Adrenal gland (tissue), 12 donors: ENCODE results near the gene AZI2. TPM values are rescaled to one million over a fixed set of nuclear protein-coding genes. Genes with fewer than 3 reads are reported as not detected.
A peak's percentile ranks its signal among the peaks of the same experiment; 100 is the strongest.

ENCODE experiments used
- DNase-seq, 7 donors: peaks; one replicate each; pipeline ENCODE4 v3.0.0-alpha.2; 2019 to 2020
- H3K27ac ChIP-seq, 5 donors: fragments of 200-600 bp; sonication (generic) in 4 of 5; 1 replicate in 3 of 5; 2 replicates in 2 of 5; pipeline versions ENCODE4 v1.5.1 to v1.8.0; 2016 to 2020; ENCODE audit warnings: mild to moderate bottlenecking in 1 of 5
- H3K27me3 ChIP-seq: fragments of 200-600 bp; 2 replicates; pipeline ENCODE4 v1.8.0; 2021
- H3K36me3 ChIP-seq, 2 donors: fragments of 200-600 bp; replicated peaks in 1 of 2; 1 replicate in 1 of 2; 2 replicates in 1 of 2; pipeline versions ENCODE4 v1.5.1 to v1.8.0; 2018 to 2022
- H3K4me1 ChIP-seq, 2 donors: fragments of 200-600 bp; replicated peaks in 1 of 2; 1 replicate in 1 of 2; 2 replicates in 1 of 2; pipeline versions ENCODE4 v1.5.1 to v1.8.0; 2018 to 2021
- H3K4me3 ChIP-seq, 4 donors: fragments of 200-600 bp; sonication (generic) in 3 of 4; one replicate each; pipeline ENCODE4 v1.5.1; 2016 to 2018
- H3K9me3 ChIP-seq, 3 donors: fragments of 200-600 bp; sonication (generic) in 1 of 3; replicated peaks in 1 of 3; 1 replicate in 2 of 3; 2 replicates in 1 of 3; pipeline versions ENCODE4 v1.5.1 to v1.8.0; 2016 to 2021
- POLR2A ChIP-seq, 2 donors: fragments of 450-650 bp; IDR thresholded peaks; one replicate each; pipeline ENCODE4 v1.6.1; 2017; ENCODE audit warnings: antibody characterized with exemption in 2 of 2, mild to moderate bottlenecking in 2 of 2, moderate library complexity in 1 of 2
- WGBS, 4 donors: extraction: QIAGEN DNeasy Blood & Tissue Kit in 2 of 4; methylation state at CpG; one replicate each; pipeline versions ENCODE4 v1.1.5 to v1.1.7; 2013 to 2017; 5-methylcytosine and 5-hydroxymethylcytosine counted together
- intact Hi-C, 2 donors: fragments of 100-400 bp; cut with DNase I; formaldehyde crosslinking; loops; one replicate each; pipeline versions ENCODE4 v1.14.1 to v1.15.0; 2022 to 2023
- polyA plus RNA-seq, 3 donors: library from polyadenylated mRNA; stranded (reverse); fragments of 200-250 nt in 2 of 3; fragments of 350-450 nt in 1 of 3; fragmentation: Illumina TruSeq in 1 of 3; extraction: RNeasy Lipid Tissue Mini Kit (QIAGEN cat#74804) in 1 of 3; gene quantifications; one replicate each; pipeline ENCODE4 v1.2.3, GENCODE V29; 2013 to 2014
- total RNA-seq, 9 donors: library from RNA; depleted of rRNA in 4 of 9; stranded (reverse); fragments of >200 nt in 4 of 9; fragments of 120-200 nt in 1 of 9; fragmentation: NEBNext Ultra II Directional in 1 of 9; extraction: Animal tissue kit (Norgen Biotek cat#: 25700) in 1 of 9; gene quantifications; one replicate each; pipeline versions ENCODE4 v1.1.0 to v1.2.4, GENCODE V29; 2013 to 2023
- TF ChIP-seq, protein P1 (sequence below), 6 experiments: fragments of 450-650 bp in 4 of 6; fragments of 200-600 bp in 2 of 6; sonication (generic) in 1 of 6; IDR thresholded peaks; 1 replicate in 5 of 6; 2 replicates in 1 of 6; pipeline versions ENCODE4 v1.5.1 to v1.8.0; 2016 to 2021; ENCODE audit warnings: antibody characterized with exemption in 6 of 6, mild to moderate bottlenecking in 2 of 6, moderate library complexity in 1 of 6
- donor health status: healthy with polysubstance abuse.
- donor health status: Bipolar disorder and iron deficiency.
- donor health status: DM: yes; HTN: yes; CAD: no.
- donor health status: DM: no; HTN: no; CAD: no.
- donor health status: DM: no; HTN: no; CAD: no.
- donor health status: DM: yes; HTN: yes; CAD: no.

AZI2 gene
- total and polyA plus RNA-seq, 12 donors = 25.4 to 124 (median 52.7) TPM

DNA sequence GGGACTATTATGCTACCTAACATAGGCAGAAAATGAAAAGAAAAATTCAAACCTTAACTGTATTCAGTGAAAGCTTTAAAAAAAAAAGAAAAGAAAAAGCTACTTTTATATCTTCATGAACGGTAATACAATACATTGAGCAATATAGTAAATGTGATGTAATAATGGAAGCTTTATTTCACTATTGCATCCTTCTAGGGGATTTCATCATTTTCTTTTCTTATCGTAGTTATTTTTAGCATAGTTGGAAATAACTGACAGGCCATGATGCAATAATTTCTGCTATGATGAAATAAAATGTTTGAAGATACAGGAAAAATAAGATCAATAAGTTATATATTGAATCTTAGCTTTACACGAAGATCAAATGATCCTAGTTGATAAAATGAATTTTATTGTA is 40.4 kb downstream of the AZI2 start:
- Histone ChIP-seq H3K36me3 (no peaks in the 10 kb centered on the region), H3K4me1 (no peaks in the 10 kb centered on the region), H3K4me3 (no peak overlapping the region), H3K27me3 (no peaks in the 10 kb centered on the region), H3K27ac (no peak overlapping the region), H3K9me3 (no peaks in the 10 kb centered on the region)
- TF ChIP-seq, protein P1, sequence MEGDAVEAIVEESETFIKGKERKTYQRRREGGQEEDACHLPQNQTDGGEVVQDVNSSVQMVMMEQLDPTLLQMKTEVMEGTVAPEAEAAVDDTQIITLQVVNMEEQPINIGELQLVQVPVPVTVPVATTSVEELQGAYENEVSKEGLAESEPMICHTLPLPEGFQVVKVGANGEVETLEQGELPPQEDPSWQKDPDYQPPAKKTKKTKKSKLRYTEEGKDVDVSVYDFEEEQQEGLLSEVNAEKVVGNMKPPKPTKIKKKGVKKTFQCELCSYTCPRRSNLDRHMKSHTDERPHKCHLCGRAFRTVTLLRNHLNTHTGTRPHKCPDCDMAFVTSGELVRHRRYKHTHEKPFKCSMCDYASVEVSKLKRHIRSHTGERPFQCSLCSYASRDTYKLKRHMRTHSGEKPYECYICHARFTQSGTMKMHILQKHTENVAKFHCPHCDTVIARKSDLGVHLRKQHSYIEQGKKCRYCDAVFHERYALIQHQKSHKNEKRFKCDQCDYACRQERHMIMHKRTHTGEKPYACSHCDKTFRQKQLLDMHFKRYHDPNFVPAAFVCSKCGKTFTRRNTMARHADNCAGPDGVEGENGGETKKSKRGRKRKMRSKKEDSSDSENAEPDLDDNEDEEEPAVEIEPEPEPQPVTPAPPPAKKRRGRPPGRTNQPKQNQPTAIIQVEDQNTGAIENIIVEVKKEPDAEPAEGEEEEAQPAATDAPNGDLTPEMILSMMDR (IDR thresholded peaks at IDR 0.05) = no peak
- TF ChIP-seq POLR2A (IDR thresholded peaks at IDR 0.05) = no peak
- DNase-seq = no peak
- intact Hi-C loops = no loop called here
- 68 to 75% (median 73%) methylated on average over 3 of the region's 3 CpGs for WGBS, 4 donors

DNA sequence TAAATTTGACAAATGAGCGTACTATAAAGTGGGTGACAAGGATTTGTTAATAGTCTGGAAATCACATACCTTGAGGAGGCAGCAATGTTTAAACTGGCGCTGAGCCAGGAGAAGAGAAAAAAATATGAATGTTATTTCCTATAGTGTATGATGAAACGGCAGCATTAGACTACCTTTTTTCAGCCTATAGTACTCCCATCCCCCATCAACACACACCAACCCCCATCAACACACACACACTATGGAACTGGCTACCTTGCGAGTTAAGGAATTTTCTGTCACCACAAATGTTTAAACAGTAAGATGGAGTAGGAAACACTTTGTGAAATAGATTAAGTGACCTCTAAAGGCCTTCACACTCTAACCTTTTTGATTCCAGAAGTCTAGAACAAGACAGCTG is 46.9 kb downstream of the AZI2 start:
- H3K27ac ChIP-seq = no peak overlapping the region
- intact Hi-C loops = no loop called here
- no peak for DNase-seq
- no peaks in the 10 kb centered on the region for H3K4me1 ChIP-seq
- no peaks in the 10 kb centered on the region for H3K36me3 ChIP-seq
- no peaks in the 10 kb centered on the region for H3K27me3 ChIP-seq
- H3K9me3 ChIP-seq = no peaks in the 10 kb centered on the region
- 89 to 94% (median 91%) methylated on average over 4 of the region's 4 CpGs for WGBS, 4 donors
- H3K4me3 ChIP-seq = no peak overlapping the region
- TF ChIP-seq POLR2A (IDR thresholded peaks at IDR 0.05) = no peak
- TF ChIP-seq, protein P1 (IDR thresholded peaks at IDR 0.05) = no peak

GRCh38 chr3:28300345-28300962 is 48.2 kb downstream of the AZI2 start:
- Histone ChIP-seq H3K27me3 (no peaks in the 10 kb centered on the region), H3K36me3 (no peaks in the 10 kb centered on the region), H3K4me3 (no peak overlapping the region), H3K27ac (no peak overlapping the region), H3K9me3 (no peaks in the 10 kb centered on the region), H3K4me1 (peaks cover 0 to 9% of the 10 kb centered on the region in 2 donors)
- TF ChIP-seq POLR2A (IDR thresholded peaks at IDR 0.05) = no peak
- 90 to 96% (median 90%) methylated on average over 5 of the region's 5 CpGs for WGBS, 4 donors
- no peak for DNase-seq
- intact Hi-C loops = no loop called here

DNA sequence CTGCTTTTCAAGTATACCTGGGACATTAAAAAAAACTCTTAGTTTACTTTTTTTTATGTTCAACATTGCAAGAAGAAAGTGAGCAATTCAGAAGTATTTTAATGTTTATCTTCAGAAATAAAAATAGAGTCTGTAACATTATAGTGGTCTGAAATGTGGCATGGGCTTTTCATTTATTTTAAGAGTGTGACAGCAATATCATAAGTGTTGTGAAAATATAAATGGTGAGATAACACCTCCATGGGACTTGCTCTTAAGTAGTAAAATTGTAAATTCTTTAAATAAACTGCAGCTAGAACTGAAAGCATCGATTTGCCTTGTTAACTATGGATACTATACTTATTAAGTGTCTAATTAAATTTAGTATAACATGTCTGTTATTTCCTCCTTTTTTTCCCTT is 48.9 kb downstream of the AZI2 start:
- Histone ChIP-seq H3K9me3 (no peaks in the 10 kb centered on the region), H3K27me3 (no peaks in the 10 kb centered on the region), H3K4me3 (no peak overlapping the region), H3K4me1 (peaks cover 0 to 14% of the 10 kb centered on the region in 2 donors), H3K27ac (no peak overlapping the region), H3K36me3 (no peaks in the 10 kb centered on the region)
- DNase-seq = no peak
- WGBS, 4 donors = 94 to 100% (median 98%) methylated on average over 1 of the region's 1 CpG
- intact Hi-C loops = no loop called here
- TF ChIP-seq POLR2A (IDR thresholded peaks at IDR 0.05) = no peak
- TF ChIP-seq, protein P1 (IDR thresholded peaks at IDR 0.05) = no peak

- TF ChIP-seq POLR2A (IDR thresholded peaks at IDR 0.05) = no peak
- TF ChIP-seq, protein P1 (IDR thresholded peaks at IDR 0.05) = no peak
- H3K9me3 ChIP-seq = no peaks in the 10 kb centered on the region
- H3K36me3 ChIP-seq = no peaks in the 10 kb centered on the region
- H3K27ac ChIP-seq = peak overlapping the region in 1 of 5 donors; percentile 17
- H3K4me1 ChIP-seq = peaks cover 0 to 14% of the 10 kb centered on the region in 2 donors
- peak overlapping the region in 1 of 4 donors; percentile 19 for H3K4me3 ChIP-seq
- intact Hi-C loops = no loop called here
- no peak for DNase-seq
- no peaks in the 10 kb centered on the region for H3K27me3 ChIP-seq
Observed at GRCh38 chr3:28295898-28296490, 52.6 kb downstream of the AZI2 start.
